COLO668 (cell line): Measurements from ENCODE around the gene PAX4.
A peak's percentile ranks its signal among the peaks of the same experiment; 100 is the strongest.

ENCODE experiments used
- DNase-seq: peaks from one replicate; lab custom pipeline; 2025; ENCODE audit not compliant: unreplicated experiment; lab: John Stamatoyannopoulos, UW

PAX4 gene

GRCh38 chr7:127618042-127618441, at the start of gene PAX4:
PAX4 (minus strand) TSS chr7:127618142; CDS start chr7:127615928, 2,214 bp downstream.
- no peak for DNase-seq

- DNase-seq = no peak
Observed at GRCh38 chr7:127667017-127667670, 49.2 kb upstream of the PAX4 start.

- no peak for DNase-seq
Observed at GRCh38 chr7:127666602-127667001, 48.7 kb upstream of the PAX4 start.

- no peak for DNase-seq
Observed at GRCh38 chr7:127665922-127666321, 48.0 kb upstream of the PAX4 start.

GRCh38 chr7:127658970-127659630, 41.2 kb upstream of the PAX4 start:
- no peak for DNase-seq

GRCh38 chr7:127657500-127657899, 39.6 kb upstream of the PAX4 start:
- no peak for DNase-seq

- no peak for DNase-seq
Observed at GRCh38 chr7:127655720-127656119, 37.8 kb upstream of the PAX4 start.

GRCh38 chr7:127654404-127655394, 36.8 kb upstream of the PAX4 start:
- no peak for DNase-seq

GRCh38 chr7:127653396-127653795, 35.5 kb upstream of the PAX4 start:
- DNase-seq = no peak

- no peak for DNase-seq
Observed at GRCh38 chr7:127652333-127653248, 34.6 kb upstream of the PAX4 start.

- peak; percentile 99 for DNase-seq
Observed at GRCh38 chr7:127651556-127652332, 33.8 kb upstream of the PAX4 start, which contains the start of gene SND1. SND1 (plus strand) TSS chr7:127652194; CDS start chr7:127652374, 180 bp downstream.

- no peak for DNase-seq
Observed at GRCh38 chr7:127650847-127651555, 33.1 kb upstream of the PAX4 start.

- no peak for DNase-seq
Observed at GRCh38 chr7:127648986-127649385, 31.0 kb upstream of the PAX4 start.

- no peak for DNase-seq
Observed at GRCh38 chr7:127647636-127648035, 29.7 kb upstream of the PAX4 start.

GRCh38 chr7:127644484-127644883, 26.5 kb upstream of the PAX4 start:
- no peak for DNase-seq

GRCh38 chr7:127638197-127638596, 20.3 kb upstream of the PAX4 start:
- no peak for DNase-seq

- DNase-seq = no peak
Observed at GRCh38 chr7:127635659-127636285, 17.8 kb upstream of the PAX4 start.

- no peak for DNase-seq
Observed at GRCh38 chr7:127632276-127632910, 14.5 kb upstream of the PAX4 start.
